Cardiac muscle cell (in vitro differentiated cells and primary cell): ENCODE data around the gene EYA2. TPM values are rescaled to one million over a fixed set of nuclear protein-coding genes. Genes with fewer than 3 reads are reported as not detected.
A peak's percentile ranks its signal among the peaks of the same experiment; 100 is the strongest.

Experiments used
- DNase-seq, 2 donors: peaks; one replicate each; pipeline versions ENCODE4 v3.0.0 to v3.0.0-alpha.2; 2010 to 2017; ENCODE audit warnings: low read depth in 1 of 2, low spot score in 1 of 2
- H3K27ac ChIP-seq: fragments of 200-600 bp; sonication (generic); 2 replicates; pipeline ENCODE4 v1.5.1; 2016
- H3K27me3 ChIP-seq: fragments of 200-600 bp; sonication (generic); 2 replicates; pipeline ENCODE4 v1.6.0; 2016; ENCODE audit warnings: control low read depth
- H3K36me3 ChIP-seq: fragments of 200-600 bp; sonication (generic); 2 replicates; pipeline ENCODE4 v1.5.1; 2016; ENCODE audit warnings: control low read depth
- H3K4me1 ChIP-seq: fragments of 200-600 bp; sonication (generic); 2 replicates; pipeline ENCODE4 v1.8.1; 2017; ENCODE audit warnings: low read depth, mild to moderate bottlenecking, mixed run types
- H3K4me3 ChIP-seq: fragments of 200-600 bp; sonication (generic); 2 replicates; pipeline ENCODE4 v1.5.1; 2016; ENCODE audit warnings: mild to moderate bottlenecking
- H3K9me3 ChIP-seq: fragments of 200-600 bp; sonication (generic); 2 replicates; pipeline ENCODE4 v1.5.1; 2017; ENCODE audit warnings: low read depth, mild to moderate bottlenecking, control low read depth
- polyA plus RNA-seq: library from polyadenylated mRNA; unstranded; fragments of >200 nt; fragmentation: Nextera tagmentation; extraction: Ambion mirVana; gene quantifications from 2 replicates; pipeline ENCODE4 v1.2.1, GENCODE V29; 2016
- total RNA-seq: library from RNA; depleted of rRNA; stranded (reverse); fragments of >200 nt; gene quantifications from 2 replicates; pipeline ENCODE4 v1.2.3, GENCODE V29; 2016
- TF ChIP-seq, protein P1 (sequence below): IDR thresholded peaks from 2 replicates; pipeline ENCODE4 v1.5.1; 2012; ENCODE audit warnings: low read depth, mild to moderate bottlenecking, low read length

EYA2 gene
- total and polyA plus RNA-seq, 2 experiments from 2014 or later = 0.30 TPM; not detected in 1

DNA sequence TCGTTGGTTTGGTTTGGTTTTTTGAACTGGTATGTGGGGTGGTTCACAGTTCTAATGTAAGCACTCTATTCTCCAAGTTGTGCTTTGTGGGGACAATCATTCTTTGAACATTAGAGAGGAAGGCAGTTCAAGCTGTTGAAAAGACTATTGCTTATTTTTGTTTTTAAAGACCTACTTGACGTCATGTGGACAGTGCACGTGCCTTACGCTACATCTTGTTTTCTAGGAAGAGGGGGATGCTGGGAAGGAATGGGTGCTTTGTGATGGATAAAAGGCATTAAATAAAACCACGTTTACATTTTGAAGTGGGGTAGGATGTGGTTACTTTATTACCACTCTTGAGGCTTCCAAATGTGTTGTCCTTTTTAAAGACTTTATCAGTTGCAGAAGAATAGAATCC is 293.9 kb downstream of the EYA2 start:
- Histone ChIP-seq H3K27me3 (no peaks in the 10 kb centered on the region), H3K27ac (no peak overlapping the region), H3K4me3 (no peak overlapping the region), H3K36me3 (no peaks in the 10 kb centered on the region), H3K4me1 (no peaks in the 10 kb centered on the region), H3K9me3 (no peaks in the 10 kb centered on the region)
- TF ChIP-seq, protein P1, sequence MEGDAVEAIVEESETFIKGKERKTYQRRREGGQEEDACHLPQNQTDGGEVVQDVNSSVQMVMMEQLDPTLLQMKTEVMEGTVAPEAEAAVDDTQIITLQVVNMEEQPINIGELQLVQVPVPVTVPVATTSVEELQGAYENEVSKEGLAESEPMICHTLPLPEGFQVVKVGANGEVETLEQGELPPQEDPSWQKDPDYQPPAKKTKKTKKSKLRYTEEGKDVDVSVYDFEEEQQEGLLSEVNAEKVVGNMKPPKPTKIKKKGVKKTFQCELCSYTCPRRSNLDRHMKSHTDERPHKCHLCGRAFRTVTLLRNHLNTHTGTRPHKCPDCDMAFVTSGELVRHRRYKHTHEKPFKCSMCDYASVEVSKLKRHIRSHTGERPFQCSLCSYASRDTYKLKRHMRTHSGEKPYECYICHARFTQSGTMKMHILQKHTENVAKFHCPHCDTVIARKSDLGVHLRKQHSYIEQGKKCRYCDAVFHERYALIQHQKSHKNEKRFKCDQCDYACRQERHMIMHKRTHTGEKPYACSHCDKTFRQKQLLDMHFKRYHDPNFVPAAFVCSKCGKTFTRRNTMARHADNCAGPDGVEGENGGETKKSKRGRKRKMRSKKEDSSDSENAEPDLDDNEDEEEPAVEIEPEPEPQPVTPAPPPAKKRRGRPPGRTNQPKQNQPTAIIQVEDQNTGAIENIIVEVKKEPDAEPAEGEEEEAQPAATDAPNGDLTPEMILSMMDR = no peak
- peak in 1 of 2 donors; percentile 14 for DNase-seq

DNA sequence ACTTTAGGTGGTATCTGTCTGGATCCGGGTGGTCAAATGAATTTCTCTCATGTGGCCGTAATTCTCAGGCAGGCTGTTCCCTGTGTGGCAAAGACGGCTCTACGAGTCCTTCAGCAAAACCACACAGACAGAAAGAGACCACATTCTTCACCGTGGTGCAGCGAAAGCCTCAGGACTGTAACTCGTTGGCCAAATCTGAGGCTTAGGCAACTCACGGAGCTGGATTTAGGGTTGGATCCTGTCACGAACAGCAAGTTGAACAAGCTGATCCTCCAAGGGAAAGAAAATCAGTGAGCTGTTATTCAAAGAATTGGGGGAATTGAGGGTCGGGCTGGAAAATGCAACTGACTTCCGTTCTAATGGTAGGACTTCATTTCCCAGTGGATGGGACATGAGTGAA is 294.4 kb downstream of the EYA2 start:
- Histone ChIP-seq H3K4me3 (no peak overlapping the region), H3K27me3 (no peaks in the 10 kb centered on the region), H3K36me3 (no peaks in the 10 kb centered on the region), H3K27ac (no peak overlapping the region), H3K4me1 (no peaks in the 10 kb centered on the region), H3K9me3 (no peaks in the 10 kb centered on the region)
- TF ChIP-seq, protein P1 = no peak
- peak in 1 of 2 donors; percentile 63 for DNase-seq

DNA sequence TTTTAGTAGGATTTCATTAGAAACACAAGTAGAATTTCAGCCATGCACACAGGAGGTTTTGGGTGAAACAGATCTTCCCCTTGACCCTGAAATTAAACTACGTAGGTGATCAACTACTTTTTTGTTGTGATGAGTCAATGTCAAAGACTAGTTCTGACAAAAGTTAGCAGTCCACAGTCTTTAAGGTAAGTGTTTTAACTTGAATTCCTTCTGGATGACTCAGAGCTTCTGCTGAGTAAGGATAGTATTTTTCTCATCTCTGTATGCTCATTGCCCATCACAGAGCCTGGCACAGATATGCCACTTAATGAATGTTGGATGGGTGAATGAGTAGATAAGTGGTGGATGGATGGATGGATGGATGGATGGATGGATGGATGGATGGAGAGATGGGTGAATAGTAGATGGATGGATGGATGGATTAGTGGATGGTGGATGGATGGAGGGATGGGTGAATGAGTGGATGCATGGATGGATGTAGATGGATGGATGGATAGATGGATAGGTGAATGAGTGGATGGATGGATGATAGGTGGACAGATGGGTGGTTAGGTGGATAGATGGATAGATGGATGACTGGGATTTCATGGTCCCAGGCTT is 296.5 kb downstream of the EYA2 start:
- no peaks in the 10 kb centered on the region for H3K27me3 ChIP-seq
- no peaks in the 10 kb centered on the region for H3K9me3 ChIP-seq
- H3K36me3 ChIP-seq = no peaks in the 10 kb centered on the region
- TF ChIP-seq, protein P1 = no peak
- no peak overlapping the region for H3K27ac ChIP-seq
- no peaks in the 10 kb centered on the region for H3K4me1 ChIP-seq
- DNase-seq = no peak
- H3K4me3 ChIP-seq = no peak overlapping the region

DNA sequence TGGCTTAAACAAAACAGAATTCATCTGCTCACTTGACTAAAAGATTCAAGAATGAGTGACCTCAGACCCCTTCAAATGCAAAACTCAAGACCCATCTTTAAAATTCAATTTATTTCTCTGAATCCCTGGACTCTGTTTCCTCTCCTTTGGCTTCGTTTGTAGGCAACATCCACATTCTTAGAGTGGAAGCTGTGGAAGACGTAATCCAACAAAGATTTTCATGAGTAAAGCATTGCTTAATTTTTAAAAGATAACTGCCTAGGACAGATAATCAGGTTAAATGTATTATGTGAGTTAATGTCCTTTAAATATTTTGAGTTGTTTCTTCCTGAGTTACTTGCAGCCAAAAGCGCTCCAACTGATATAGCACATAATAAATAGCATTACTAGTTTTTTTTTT is 297.3 kb downstream of the EYA2 start:
- H3K9me3 ChIP-seq = no peaks in the 10 kb centered on the region
- H3K36me3 ChIP-seq = no peaks in the 10 kb centered on the region
- H3K4me1 ChIP-seq = no peaks in the 10 kb centered on the region
- H3K27me3 ChIP-seq = no peaks in the 10 kb centered on the region
- DNase-seq = peak in 1 of 2 donors; percentile 25
- no peak overlapping the region for H3K4me3 ChIP-seq
- TF ChIP-seq, protein P1 = no peak
- H3K27ac ChIP-seq = no peak overlapping the region

DNA sequence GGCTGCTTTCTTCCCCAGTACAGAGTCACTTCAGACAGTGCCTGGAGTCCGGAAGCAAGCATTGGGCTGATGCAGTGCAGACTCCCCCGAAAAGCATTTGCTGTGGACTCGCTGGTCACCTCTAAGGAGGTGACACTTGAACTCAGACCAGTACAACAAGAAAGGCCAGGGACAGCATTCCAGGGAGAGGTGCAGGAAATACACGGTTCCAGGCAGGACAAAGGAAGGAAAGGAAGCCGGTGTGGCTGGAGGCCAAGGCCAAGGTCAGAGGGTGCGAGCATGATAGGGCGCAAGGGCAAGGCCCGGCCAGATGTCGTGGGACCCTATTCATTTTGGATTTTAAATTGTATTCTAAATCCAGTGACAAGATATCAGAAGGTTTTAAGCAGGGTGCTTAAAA is 300.9 kb downstream of the EYA2 start:
- DNase-seq = no peak
- H3K4me1 ChIP-seq = no peaks in the 10 kb centered on the region
- TF ChIP-seq, protein P1 = no peak
- H3K36me3 ChIP-seq = no peaks in the 10 kb centered on the region
- no peaks in the 10 kb centered on the region for H3K27me3 ChIP-seq
- no peak overlapping the region for H3K27ac ChIP-seq
- no peak overlapping the region for H3K4me3 ChIP-seq
- H3K9me3 ChIP-seq = no peaks in the 10 kb centered on the region
